HG03045 (cell line): ENCODE measurements around the gene PDIA4.

Experiments used
- ATAC-seq: cut with Tn5 transposase; IDR thresholded peaks from one replicate; pipeline ENCODE4 v1.9.1; 2021; ENCODE audit warnings: mild to moderate bottlenecking, moderate library complexity; ENCODE audit not compliant: unreplicated experiment

PDIA4 gene

DNA sequence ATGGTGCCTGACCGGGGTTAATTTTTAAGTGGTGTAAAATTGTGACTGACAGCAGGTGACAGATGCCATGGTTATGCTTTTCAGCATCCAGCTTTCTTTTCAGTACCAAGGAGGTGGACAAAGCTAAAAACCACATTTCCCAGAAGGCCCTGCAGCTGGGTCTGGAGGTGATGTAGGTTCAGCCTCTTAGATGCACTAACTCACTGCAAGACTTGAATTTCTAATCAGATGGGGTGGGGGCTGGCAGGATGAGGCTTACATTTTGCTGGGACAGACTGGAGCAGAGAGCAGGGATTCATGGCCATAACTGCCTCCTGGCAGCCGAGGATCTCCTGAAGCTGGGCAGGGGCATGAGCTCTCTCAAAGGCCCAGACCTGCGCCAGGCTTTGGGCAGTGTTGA is 52.4 kb downstream of the PDIA4 start:
- ATAC-seq, result no peak

DNA sequence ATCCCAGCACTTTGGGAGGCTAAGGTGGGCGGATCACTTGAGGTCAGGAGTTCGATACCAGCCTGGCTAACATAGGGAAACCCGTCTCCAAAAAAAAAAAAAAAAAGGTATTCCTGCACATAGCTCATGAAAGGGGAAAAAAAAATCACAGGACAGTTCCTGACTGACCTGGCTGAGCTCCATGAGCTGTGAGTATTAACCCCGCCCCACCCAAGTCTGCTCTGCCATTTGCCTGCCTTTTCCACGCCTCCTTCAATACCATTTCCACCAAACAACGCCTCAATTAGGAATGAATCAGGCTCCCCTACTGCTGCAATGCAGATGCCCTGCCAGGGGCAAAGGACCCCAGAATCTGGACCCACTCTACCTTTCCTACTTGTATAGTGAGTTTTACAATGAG is 55.0 kb downstream of the PDIA4 start:
- no peak for ATAC-seq

DNA sequence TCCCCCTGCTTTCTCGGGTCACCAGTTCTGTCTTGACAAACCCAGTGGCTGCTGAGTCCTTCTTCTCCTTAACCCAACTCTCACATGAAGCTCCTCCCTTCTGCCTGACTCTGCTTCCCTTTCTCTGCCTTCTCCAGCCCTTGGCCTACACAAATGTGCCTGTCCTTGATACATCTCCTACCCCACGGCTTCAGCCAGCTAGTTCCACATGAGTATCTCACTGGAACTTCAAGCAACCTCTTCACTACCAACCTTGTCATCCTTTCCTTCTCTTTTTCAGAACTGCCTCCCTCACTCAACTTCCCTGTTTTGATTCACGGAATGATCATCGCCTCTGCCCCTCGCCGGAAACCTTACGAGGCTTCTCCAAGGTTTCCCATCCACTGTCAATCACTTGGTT is 55.9 kb downstream of the PDIA4 start:
- ATAC-seq, result no peak

DNA sequence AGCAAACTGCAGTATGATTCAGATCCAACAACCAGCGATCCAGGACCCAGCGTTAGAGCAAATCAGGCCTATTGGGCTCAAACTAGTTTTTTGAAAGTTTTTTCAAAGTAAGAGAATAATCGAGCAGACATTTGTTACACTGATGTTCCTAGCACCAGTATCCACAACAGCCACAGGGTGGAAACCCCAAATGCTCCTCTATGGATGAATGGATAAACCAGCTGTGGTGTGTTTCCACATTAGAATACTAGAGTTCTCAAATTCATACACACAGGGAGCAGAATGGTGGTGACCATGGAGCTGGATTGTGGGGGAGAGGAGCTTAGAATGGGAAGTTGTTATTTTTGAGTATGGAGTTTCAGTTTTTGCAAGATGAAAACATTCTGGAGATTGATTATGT is 60.7 kb downstream of the PDIA4 start:
- ATAC-seq, result no peak

DNA sequence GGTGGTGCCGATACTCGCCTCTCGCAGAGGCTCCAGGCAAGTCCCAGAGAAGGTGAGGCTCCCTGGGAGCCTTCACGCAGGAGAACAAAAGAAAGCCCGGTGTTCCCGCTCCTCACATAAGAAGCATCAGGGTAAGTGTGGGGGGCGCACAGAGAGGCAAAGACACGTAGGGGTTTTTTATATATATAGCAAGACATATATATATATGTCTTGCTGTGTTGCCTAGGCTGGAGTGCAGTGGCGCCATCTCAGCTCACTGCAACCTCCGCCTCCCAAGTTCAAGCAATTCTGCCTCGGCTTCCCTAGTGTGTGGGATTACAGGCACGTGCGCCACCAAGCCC is 61.3 kb downstream of the PDIA4 start:
- peak; percentile 15 for ATAC-seq

DNA sequence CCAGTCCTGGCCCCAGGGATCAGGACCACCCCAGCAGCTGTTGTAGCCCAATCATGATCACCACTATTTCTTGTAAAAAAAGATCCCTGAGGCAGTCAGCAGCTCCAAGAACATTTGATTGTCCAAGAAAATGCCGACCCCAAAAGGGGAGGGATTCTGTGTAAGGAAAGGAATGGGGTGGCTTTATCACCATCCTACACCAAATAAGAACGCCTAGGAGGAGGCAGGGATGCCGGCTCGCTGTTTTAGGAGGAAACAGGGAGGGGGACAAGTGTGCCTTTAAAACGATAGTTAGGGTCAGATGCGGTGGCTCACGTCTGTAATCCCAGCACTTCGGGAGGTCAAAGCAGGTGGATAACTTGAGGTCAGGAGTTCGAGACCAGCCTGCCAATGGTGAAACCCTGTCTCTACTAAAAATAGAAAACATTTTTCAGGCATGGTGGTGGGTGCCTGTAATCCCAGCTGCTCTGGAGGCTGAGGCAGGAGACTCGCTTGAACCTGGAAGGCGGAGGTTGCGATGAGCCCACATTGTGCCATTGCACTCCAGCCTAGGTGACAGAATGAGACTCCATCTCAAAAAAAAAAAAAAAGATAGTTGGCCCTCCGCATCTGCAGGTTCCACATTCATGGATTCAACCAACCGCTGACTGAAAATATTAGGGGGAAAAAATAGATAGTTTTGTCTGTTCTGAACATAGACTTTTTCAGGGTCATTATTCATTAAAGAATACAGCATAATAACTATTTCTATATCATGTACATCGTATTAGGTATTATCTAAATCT is 63.6 kb downstream of the PDIA4 start:
- no peak for ATAC-seq

DNA sequence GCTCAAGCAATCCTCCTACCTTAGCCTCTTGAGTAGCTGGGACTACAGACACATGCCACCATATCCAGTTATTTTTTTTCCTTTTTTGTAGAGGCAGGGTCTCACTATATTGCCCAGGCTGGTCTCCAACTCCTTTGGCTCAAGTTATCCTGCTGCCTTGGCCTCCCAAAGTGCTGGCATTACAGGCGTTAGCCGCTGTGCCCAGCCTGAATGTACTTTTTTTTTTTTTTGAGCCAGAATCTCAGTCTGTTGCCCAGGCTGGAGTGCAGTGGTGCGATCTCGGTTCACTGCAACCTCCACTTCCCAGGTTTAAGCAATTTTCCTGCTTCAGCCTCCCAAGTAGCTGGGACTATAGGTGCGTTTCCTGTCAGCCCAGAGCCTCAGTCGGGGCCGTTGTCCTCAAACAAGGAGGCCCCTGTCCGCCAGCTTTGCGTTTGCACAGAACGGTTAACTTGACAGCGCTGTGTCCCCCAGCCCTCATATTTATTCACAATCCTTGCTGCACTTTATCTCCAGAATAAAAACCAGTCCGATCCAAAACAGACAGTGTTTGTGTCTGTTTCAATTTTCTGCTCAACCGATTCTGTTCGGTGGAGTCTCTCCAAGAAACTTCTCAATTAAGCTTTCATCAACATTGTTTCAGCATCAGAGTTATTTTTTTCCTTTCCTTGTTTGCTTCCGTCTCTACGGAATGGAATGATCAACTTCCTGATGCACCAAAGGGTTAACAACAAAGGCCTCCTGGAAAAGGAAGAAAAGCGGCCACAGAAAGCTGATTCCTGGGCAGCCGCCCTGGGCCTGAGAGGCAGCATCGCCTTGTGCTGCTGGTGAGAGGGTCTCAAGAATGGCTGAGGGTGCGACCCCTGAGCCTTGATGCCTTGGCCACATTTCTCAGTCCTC is 64.5 kb downstream of the PDIA4 start:
- no peak for ATAC-seq

DNA sequence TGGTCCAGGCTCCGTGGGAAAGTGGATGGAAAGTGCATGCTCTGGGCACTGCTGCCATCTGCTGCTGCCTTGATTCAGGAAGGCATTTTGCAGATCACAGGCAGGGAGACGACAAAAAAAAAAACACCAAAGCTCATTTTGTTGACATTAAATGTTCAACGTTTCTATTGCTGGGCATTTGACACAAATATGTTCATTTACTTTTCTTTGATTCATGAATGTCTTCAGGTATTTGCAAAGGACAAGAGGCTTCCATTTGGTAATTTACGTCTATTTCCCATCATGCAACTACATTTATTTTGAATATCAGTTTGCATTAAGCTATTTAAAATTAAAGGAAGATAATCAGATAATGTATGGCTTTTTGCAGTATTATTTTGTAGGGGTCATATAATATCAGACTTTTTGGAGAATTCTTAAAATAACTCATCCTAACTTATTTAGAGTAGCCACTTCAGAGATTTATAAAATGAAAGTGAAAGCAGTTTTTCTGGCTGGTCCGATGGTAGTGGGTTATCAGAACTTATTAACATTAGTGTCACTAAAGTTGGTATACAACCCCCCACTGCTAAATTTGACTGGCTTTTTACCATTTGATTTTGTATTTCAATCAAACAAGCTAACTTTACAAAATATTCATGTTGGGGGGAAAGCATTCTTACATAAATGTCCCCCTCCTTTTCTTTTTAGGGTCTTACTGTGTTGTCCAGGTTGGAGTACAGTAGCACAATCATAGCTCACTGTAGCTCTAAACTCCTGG is 65.3 kb downstream of the PDIA4 start:
- ATAC-seq, result peak; percentile 62

DNA sequence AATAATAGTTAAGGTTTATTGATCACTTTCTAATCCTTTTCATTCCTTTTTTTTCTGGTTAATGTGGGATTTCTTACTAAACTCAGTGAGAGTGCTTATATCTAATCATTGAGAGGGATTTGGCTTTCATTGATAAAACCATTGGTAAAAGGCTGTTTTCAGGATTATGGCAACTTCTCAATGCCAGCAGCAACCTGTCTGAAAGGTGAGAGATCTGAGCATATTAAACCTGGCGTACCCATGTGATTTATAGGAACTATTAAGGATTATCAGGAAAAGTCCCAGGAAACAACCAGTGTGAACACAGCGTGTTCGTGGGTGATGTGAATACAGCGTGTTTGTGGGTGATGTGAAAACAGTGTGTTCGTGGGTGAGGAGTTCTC is 65.9 kb downstream of the PDIA4 start:
- ATAC-seq, result no peak

DNA sequence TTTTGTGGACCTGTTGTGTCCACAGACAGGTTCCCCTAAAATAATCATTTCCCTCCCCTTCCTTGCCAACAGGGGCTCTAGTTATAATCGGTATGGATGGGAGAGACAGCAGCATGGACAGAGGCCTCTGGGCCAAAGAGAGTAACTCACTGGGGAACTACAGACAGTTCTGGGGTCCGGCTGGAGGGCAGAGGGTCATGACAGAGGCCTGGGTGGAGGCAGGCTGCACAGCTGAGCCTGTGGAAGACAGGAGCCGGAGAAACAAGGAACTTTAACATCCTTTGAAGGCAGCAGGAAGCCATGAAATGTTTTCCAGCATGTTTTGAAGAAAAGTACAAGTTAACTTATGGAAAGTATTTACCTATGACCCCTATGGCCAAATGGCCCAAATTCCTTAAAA is 68.6 kb downstream of the PDIA4 start:
- ATAC-seq, result no peak

DNA sequence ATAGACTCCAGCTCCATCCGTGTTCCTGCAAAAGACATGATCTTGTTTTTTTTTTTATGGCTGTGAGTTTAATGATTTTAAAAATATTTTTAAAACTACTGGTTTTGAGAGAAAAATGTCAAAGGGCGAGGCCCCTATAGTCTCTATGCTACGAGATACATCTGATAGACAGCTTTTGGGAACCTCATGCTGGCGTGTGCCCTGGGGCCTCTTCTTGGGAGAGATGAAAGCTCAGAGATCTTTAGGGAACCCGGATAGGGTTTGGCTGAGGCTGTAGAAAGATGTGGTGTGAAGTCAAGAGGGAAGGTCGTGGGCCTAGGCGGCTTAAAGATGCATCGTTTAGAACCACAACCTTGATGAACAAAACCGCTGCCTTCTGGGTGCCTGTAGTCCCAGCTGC is 70.2 kb downstream of the PDIA4 start:
- no peak for ATAC-seq

DNA sequence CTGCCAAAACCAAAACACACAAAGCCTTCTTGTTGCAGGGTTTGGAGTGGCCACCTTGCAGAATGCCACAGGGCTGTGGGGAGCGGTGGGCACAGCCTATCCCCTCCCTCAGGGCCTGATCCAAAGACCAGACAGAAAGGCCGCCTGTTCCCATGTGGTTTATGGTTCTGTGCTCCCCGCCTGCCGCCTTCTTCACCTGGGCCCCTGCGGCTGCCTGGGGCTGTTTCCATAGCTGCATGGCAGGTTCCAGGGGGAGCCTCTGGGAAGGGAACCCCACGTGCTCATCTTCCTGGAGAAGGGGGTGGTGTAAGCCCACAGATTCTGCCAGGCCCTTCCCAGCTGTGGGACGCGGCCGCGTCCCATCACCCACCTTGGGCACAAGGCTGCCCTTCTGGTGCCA is 73.5 kb downstream of the PDIA4 start:
- ATAC-seq, result no peak

DNA sequence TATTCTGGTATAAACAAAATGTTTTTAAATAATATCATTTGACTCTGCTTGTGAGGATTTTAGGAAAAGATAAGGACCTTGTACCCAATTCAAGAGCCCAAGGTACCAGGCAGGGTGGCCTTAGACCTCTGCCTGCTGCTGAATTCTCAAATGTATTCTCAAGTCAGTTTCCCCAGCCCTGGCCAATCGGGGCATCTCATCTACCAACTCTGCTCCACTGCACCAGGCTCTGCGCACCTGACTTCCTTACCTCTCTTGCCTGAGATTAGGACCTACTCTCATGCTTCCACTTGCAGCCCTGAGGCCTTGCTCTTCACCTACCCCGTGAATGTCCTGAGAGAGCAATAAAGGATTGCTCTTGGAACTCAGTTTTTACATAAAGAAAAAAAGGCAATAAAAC is 74.6 kb downstream of the PDIA4 start:
- no peak for ATAC-seq
